ENCODE measurements around the gene OR51B4.

DNA sequence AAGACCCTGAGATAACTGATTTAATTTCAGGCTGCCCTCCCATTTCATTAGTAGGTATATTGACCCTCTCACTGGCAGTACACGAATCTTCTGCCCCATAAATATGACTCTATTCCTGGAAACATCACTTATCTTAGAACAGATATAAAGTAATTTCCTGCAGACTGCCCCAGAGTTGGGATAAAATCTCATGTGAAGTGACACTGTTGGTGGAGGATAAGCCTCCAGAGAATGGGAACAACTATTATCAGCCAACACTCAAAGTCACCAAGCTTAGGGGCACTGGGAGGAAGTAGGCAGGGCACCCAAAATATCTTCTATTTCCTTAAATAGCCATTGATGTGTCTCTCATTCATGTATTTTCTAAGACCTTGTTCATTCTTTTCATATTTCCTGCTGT lies 33.4 kb upstream of the OR51B4 start:
- TF ChIP-seq, protein P1, sequence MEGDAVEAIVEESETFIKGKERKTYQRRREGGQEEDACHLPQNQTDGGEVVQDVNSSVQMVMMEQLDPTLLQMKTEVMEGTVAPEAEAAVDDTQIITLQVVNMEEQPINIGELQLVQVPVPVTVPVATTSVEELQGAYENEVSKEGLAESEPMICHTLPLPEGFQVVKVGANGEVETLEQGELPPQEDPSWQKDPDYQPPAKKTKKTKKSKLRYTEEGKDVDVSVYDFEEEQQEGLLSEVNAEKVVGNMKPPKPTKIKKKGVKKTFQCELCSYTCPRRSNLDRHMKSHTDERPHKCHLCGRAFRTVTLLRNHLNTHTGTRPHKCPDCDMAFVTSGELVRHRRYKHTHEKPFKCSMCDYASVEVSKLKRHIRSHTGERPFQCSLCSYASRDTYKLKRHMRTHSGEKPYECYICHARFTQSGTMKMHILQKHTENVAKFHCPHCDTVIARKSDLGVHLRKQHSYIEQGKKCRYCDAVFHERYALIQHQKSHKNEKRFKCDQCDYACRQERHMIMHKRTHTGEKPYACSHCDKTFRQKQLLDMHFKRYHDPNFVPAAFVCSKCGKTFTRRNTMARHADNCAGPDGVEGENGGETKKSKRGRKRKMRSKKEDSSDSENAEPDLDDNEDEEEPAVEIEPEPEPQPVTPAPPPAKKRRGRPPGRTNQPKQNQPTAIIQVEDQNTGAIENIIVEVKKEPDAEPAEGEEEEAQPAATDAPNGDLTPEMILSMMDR (IDR thresholded peaks at IDR 0.05) = no peak
- TF ChIP-seq POLR2A (IDR thresholded peaks at IDR 0.05) = no peak

Data from thyroid gland (tissue), 4 donors.